HEK293T (cell line): Measurements from ENCODE around the gene MYO7B.

Source experiments
- ARNT ChIP-seq: fragments of 450-650 bp; IDR thresholded peaks from 2 replicates; pipeline ENCODE4 v1.6.1; 2017; ENCODE audit warnings: mild to moderate bottlenecking
- SP1 ChIP-seq: fragments of 450-650 bp; IDR thresholded peaks from 2 replicates; pipeline ENCODE4 v1.6.1; 2017

DNA sequence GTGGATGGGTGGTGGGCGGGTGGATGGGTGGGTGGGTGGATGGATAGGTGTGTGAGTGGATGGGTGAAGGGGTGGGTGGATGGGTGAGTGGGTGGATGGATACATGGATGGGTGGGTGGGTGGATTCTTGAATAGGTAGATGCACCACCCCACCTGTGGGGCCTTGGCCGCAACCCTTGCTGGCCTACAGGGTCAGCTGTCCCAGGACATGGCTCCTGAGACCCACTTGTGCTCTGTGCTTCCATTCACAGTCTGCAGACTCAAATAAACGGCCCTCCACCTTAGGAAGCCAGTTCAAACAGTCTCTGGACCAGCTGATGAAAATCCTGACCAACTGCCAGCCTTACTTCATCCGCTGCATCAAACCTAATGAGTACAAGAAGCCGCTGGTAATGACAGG is 54.4 kb downstream of the MYO7B start:
- TF ChIP-seq SP1, result no peak
- no peak for TF ChIP-seq ARNT
